HL-60 (cell line): Measurements from ENCODE around the gene DOP1A.

Experiments used
- GABPA ChIP-seq: IDR thresholded peaks from 2 replicates; pipeline ENCODE4 v1.6.1; 2012; ENCODE audit warnings: low read depth
- POLR2AphosphoS5 ChIP-seq: IDR thresholded peaks from 2 replicates; pipeline ENCODE4 v1.6.1; 2012; ENCODE audit warnings: low read depth
- SPI1 ChIP-seq: IDR thresholded peaks from 2 replicates; pipeline ENCODE4 v1.6.1; 2012; ENCODE audit warnings: low read depth, mild to moderate bottlenecking, borderline replicate concordance
- TF ChIP-seq, protein P1 (sequence below): IDR thresholded peaks from one replicate; pipeline ENCODE4 v1.5.1; 2011; ENCODE audit warnings: low read length, control low read depth, inconsistent platforms; ENCODE audit not compliant: insufficient read depth
- TF ChIP-seq, protein P2 (sequence below): IDR thresholded peaks from 2 replicates; pipeline ENCODE4 v1.6.1; 2012; ENCODE audit warnings: low read depth; ENCODE audit not compliant: insufficient replicate concordance

DNA sequence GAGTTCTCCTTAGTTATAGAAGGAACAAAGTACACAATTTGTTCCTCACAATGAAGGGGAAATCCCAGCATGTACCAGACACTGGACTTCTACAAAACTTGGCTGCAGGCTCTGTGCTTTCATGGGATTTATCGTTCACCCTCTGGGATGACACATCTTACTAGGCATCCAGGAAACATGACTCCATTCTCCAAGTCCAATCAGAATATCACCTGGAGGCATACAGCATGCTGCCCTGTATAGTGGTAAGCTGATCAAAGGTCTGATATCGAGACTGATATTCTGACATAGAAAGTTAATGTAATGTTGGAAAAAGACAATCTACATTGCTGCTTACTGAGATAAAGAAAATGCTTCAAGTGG lies 132.4 kb downstream of the DOP1A start:
- TF ChIP-seq, protein P1, sequence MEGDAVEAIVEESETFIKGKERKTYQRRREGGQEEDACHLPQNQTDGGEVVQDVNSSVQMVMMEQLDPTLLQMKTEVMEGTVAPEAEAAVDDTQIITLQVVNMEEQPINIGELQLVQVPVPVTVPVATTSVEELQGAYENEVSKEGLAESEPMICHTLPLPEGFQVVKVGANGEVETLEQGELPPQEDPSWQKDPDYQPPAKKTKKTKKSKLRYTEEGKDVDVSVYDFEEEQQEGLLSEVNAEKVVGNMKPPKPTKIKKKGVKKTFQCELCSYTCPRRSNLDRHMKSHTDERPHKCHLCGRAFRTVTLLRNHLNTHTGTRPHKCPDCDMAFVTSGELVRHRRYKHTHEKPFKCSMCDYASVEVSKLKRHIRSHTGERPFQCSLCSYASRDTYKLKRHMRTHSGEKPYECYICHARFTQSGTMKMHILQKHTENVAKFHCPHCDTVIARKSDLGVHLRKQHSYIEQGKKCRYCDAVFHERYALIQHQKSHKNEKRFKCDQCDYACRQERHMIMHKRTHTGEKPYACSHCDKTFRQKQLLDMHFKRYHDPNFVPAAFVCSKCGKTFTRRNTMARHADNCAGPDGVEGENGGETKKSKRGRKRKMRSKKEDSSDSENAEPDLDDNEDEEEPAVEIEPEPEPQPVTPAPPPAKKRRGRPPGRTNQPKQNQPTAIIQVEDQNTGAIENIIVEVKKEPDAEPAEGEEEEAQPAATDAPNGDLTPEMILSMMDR, result no peak
- TF ChIP-seq POLR2AphosphoS5 (no peak), GABPA (no peak), SPI1 (no peak)
- TF ChIP-seq, protein P2, sequence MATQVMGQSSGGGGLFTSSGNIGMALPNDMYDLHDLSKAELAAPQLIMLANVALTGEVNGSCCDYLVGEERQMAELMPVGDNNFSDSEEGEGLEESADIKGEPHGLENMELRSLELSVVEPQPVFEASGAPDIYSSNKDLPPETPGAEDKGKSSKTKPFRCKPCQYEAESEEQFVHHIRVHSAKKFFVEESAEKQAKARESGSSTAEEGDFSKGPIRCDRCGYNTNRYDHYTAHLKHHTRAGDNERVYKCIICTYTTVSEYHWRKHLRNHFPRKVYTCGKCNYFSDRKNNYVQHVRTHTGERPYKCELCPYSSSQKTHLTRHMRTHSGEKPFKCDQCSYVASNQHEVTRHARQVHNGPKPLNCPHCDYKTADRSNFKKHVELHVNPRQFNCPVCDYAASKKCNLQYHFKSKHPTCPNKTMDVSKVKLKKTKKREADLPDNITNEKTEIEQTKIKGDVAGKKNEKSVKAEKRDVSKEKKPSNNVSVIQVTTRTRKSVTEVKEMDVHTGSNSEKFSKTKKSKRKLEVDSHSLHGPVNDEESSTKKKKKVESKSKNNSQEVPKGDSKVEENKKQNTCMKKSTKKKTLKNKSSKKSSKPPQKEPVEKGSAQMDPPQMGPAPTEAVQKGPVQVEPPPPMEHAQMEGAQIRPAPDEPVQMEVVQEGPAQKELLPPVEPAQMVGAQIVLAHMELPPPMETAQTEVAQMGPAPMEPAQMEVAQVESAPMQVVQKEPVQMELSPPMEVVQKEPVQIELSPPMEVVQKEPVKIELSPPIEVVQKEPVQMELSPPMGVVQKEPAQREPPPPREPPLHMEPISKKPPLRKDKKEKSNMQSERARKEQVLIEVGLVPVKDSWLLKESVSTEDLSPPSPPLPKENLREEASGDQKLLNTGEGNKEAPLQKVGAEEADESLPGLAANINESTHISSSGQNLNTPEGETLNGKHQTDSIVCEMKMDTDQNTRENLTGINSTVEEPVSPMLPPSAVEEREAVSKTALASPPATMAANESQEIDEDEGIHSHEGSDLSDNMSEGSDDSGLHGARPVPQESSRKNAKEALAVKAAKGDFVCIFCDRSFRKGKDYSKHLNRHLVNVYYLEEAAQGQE, result no peak
